Activated CD8-positive, alpha-beta memory T cell treated with anti-CD3 and anti-CD28 coated beads for 24 hours (primary cell): ENCODE measurements around the gene SHC4.
"Not testable (repeated sequence)": the region's sequence is repeated elsewhere in the genome, so short reads cannot be mapped to it uniquely, and the experiment has no call there.

Source experiments
- DNase-seq: peaks from one replicate; pipeline ENCODE4 v3.0.0-alpha.2; 2020

The SHC4 gene

DNA sequence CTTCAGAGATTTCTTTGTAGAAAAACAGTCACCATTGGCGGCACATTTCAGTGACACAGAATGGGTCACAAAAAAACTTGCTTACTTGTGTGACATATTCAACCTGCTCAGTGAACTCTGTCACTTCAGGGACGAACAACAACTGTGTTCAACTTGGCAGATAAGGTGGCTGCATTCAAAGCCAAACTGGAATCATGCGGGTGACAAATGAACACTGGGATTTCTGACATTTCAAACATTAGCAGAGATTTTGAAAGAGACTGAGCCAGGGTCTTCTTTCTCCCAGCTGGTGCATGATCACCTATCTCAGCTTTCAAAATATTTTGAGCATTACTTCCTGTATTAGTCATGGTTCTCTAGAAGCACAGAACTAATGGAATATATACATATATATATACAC is 87.7 kb downstream of the SHC4 start:
- DNase-seq: no peak

DNA sequence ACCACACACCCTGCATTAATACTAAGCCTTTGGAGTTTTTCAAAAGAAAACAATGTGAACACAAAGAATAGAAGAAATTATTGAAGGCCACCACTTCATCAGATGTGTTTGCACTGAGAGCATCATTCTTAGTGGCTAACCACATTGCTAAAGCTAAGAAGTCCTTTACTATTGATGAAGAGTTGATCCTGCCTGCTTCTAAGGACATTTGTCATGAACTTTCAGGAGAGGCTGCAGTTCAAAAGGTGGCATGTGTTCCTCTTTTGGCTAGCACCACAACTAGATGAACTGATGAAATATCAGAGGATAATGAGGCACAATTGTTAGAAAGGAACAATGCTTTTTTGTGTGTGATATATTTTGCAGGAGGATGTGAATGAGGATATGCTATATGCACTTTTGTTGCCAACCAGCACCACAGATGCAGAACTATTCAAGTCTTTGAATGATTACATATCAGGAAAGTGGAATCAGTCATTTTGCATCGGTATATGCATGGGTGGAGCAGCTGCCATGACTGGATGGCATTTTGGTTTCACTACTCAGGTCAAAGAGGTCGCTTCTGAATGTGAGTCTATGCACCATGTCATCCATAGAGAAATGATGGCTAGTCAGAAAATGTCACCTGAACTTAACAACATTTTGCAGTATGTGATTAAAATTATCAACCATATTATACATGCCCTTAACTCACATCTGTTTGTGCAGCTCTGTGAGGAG is 88.3 kb downstream of the SHC4 start:
- no peak for DNase-seq

DNA sequence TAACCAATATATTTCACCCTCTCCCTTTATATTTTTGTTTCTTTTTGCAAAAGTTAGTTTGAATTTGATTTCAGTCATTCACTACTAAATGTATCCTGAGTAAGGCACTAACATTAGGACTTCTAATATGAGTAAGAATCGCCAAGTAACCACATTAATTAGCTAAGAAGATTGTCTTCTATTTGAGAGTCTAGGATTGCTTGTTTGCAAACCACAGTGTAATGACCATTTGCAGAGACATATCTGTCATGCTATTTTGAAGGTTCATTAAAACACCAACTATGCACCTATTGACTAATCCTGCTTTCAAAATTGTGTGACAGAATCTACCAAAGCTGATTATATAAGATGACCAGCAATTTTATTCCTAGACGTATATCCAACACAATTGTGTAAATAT is 91.1 kb downstream of the SHC4 start:
- no peak for DNase-seq

DNA sequence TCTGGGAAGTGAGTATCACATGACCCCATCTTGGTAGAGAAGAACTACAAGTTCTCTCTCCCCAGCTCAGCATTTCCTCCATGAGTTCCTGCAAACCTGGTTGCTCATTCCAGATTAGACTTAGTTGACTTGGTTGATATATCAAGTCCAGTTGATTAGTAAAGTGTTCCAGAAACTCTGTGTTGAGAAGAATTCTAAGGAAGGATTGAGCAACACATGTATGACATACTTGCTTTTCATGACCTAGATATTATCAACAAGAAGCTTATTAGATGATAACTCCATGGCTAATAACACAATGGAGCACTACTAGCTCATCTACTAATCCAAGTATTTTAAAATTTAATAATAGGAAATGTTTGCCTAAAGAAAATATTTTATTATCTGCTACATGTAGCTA is 92.2 kb downstream of the SHC4 start:
- no peak for DNase-seq

DNA sequence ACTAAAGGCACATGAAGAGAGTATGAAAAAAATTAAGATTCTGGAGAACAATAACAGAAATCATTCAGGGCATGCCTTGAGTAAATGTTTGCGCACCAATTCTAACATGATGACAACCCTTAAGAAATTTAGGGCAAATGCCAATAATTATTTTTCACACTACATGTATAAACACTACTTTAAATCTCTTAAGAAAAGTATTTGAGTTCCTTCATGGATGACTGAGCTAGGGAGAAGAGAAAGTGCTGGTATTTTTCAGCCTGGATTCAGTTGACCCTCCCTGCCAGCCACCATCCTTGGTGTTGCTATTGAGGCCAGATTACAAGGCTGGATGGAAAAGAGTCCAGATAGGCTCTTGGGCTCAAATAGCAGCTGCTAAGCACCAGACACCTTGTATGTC is 93.8 kb downstream of the SHC4 start:
- no peak for DNase-seq

DNA sequence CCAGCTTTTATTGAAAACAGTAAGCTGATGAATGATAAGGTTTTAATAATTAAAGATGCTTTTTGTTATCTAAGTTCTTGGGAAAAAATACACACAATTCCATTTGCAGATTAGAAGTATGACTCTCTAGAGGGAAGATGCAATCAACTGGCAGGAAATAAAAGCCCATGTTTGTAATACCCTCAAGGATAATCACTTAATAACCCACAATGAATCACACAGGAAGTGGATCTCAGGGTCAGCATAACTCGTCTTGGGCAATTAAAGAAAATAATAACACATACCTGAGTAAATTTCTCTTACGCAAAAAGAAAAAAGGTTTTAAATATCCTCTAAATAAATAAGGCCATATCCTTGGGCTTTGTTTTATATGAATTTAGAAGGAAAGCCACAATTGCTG is 95.2 kb downstream of the SHC4 start:
- no peak for DNase-seq

DNA sequence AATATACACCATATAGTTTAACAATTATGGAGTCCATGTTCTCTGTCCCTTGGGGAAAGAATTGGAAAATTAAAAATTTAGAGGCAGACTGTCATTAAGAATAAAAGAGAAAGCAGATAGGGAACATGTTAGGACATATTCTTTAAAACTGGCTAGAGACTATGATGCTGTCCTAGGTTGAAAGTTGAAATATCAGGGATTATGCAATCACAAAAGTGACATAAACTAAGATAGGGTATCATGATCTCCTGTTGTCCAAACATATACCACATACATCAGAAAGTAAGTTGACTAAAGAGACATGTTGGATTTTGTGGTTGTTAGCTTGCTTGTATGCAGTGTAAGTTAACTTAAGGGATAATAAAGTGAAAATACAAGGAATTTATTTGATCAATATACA is 95.7 kb downstream of the SHC4 start:
- no peak for DNase-seq

DNA sequence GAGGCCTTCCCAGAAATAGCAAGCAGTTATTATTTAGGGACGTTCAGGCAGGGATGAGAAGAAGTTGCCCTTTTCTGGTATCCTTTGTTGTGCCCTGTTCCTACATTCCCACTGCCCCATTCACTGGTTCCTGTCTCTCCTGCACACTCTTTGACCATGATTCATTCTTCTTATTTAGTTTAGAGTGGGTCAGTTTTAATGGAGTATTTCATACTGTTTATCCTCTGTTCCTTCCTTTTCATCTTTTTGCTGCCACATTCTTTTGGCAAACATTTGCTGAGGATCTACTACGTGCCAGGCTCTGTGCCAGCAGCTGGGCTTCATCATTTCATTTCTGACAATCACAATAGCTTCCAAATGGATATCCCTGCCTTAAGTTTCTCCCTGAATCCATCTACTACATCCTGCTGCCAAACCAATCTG is 97.6 kb downstream of the SHC4 start:
- DNase-seq: no peak

DNA sequence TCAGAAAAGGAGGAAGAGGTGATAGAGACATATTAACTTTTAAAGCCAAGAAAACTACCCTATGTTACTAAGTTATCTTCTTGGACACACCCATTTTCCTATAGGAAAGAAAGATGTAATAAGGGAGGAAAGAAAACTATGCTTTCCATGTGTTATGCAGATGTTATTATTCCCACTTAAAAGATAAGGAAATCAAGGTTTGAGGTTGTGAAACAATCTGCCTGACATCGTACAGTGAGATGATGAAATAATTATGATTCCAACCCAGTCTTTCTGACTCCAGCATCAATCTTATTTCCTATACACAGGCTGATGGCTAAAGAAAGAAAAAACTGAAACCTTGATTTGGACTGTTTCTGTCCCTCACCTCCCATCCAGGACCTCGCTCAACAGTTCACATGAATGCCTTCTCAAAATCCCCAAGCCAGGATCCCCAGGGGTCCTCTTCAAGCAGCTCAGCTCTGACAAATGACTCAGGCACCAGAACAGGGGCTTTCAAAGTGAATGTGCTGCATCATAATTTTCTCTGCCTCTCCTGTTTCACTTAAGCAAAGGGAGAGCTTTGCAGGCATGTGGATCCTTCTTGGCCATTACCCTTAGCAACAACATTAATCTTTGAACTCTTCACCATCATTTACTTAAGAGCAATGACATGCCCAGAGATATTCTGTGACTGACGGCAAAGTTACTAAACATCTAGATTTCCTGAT is 98.2 kb downstream of the SHC4 start:
- no peak for DNase-seq

DNA sequence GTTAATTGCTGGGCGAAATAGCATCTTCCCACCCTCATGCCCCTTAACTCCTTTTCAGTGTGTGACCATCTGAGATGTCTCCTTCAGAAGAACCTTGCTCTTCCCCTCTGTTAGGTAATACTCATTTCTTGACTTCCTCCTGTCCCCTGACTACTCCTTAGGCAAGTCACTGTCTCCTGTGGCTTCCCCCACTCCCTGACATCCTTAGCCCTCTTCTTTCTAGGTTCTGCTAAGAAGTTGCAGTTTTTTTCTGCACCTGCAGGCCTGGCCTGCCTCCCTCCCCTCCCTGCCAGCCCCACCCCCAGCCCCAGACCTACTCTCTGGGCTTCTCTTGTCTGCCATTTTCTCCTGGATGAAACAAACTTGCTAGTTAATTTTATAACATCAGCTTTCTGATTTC is 101.0 kb downstream of the SHC4 start:
- no peak for DNase-seq

DNA sequence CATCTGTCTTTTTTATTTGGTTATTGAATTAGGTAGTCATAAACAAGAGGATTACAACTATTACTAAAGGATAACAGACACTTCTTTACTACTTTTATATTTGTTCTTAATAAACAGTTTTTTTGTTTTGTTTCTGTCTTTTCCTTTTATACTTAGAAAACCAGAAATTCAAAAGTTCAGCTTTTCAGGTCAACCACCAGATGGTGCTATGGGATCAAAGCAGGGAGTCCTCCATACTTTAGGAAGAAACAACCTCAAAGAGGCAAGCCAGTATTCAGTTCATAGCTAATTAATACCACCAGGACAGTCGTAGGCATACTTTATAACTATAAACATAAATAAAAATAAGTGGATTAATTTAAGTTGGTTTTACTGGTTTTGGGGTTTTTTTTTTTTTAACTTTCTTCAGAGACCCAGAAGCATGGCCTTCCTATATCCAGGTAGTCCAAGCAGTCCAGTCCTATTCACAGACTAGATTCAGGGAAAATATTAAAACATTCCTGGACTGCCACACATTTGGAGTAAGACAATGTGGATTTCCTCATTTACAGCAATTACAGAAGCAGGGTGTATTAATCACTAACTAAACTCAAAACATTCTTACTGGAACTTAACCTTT is 101.8 kb downstream of the SHC4 start:
- DNase-seq: no peak

GRCh38 chr15:48859426-48859825 is 104.3 kb downstream of the SHC4 start:
- no peak for DNase-seq

DNA sequence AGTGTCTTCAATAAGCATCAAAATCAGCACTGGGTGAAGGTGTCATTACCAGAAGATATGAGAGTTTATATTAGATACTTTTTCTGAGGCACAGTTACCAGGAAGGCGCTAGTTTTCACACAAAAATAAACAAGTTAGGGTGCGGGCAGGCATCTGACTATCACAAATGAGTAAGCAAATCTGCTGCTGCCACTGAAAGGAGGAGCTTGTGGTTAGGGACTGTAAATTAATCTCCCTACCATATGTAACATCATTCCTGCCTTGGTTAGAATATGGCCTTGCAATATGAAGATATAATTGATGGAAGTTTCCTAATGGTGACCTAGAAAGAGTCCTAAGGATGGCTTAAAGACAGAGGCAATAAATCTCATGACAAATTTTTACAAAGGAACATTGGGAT is 105.3 kb downstream of the SHC4 start:
- no peak for DNase-seq

DNA sequence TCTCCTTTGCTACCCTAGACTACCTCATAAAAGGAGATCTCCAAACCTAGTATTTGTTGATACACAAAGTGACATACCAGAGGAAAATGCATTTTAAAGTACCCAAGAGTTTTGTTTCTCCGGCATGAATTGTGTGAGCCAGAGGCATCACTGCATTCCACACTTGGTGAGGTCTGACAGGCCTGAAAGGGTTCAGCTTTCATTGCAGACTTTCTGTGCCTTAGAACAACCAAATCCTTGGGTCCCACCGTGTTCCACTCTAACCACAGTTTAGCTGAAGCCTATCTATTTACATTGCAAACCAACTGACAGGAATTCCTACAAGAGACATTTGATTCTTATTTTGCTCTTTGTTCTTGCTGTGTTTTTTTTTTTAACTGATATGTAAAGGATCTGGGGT is 106.8 kb downstream of the SHC4 start:
- no peak for DNase-seq

- DNase-seq: no peak
These were observed 107.9 kb downstream of the SHC4 start for GRCh38 chr15:48855501-48856440.

DNA sequence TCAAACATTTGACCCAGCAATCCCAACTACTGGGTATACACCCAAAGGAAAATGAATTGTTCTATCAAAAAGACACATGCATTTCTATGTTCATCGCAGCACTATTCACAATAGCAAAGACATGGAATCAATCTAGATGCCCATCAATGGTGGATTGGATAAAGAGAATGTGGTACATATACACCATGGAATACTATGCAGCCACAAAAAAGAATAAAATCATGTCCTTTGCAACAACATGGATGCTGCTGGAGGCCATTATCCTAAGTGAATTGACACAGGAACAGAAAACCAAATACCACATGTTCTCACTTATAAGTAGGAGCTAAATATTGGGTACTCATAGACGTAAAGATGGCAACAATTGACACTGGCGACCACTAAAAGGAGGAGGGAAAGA is 109.3 kb downstream of the SHC4 start:
- not testable (repeated sequence) for DNase-seq

DNA sequence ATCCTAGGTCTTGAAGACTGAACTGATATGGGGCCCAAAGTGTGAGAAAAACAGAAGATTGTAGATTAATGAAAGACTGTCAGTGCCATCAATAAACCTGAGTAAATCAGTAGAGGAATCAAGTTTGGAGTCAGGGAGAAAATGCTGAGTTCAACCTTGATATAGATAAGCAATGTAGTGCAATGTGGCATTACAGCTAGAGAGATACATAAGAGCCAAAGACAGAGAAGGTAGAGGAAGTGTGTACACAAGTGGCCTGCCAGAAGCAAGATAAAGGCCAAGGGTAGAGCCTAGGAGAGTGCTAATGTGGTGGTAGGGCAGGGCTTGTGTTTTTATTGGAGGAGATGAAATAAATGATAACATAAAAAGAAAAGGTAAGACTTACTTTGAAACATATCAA is 111.8 kb downstream of the SHC4 start:
- DNase-seq: no peak

DNA sequence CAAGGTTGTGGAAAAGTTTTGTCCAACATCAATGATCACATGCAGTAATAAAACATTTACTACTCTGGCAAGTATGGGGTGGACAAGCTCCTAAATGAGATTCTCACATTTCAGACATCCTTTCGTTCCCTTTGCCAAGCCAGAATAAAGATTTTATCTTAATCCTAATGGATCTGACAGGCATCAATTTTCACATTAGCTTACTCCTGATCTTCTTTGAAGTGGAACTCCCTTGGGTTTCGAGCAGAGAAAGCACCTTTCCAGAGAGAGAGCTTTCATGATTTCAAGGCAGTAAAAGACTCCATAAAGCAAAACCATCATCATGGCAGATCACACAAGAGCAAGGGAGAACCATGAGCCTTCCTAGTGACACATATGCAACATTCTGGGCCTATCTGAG is 113.1 kb downstream of the SHC4 start:
- no peak for DNase-seq

DNA sequence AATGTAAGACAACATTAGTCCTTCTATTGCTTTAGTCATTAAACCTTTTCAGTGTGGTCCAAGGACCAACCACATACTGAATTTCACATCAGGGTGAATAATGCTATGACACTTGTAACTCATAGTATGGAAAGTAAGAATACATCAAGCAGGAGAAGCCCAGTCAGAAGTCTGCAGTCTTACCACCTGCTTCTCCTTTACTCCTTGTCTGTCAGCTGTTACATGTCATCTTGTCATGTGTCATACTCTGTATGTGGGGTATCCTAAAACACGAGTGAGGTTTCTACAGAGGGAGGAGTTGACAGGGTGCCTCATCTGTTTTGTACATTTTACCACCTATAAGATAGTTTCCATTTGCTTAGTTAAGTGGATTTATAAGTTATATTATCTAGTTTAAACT is 118.6 kb downstream of the SHC4 start:
- DNase-seq: no peak

DNA sequence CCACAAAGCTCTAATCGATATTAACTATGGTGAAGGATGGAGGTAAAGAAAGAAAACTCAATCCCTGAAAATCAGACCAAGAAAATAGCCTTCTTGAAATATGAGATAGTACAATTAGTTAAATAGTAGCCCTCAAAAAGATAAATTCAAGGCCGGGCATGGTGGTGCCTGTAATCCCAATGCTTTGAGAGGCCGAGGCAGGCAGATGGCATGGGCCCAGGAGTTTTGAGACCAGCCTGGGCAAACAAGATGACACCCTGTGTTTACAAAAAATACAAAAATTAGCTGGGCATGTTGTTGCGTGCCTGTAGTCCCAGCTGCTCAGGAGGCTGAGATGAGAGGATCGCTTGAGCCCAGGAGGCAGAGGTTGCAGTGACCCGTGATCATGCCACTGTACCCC is 121.2 kb downstream of the SHC4 start:
- DNase-seq: no peak

- no peak for DNase-seq
These were observed 129.0 kb downstream of the SHC4 start for GRCh38 chr15:48834756-48835155.

- DNase-seq: no peak
These were observed 130.0 kb downstream of the SHC4 start for GRCh38 chr15:48833526-48834239.

- no peak for DNase-seq
These were observed 131.1 kb downstream of the SHC4 start for GRCh38 chr15:48832648-48833047.
